ENCODE data around the gene PTF1A.

The PTF1A gene, protein sequence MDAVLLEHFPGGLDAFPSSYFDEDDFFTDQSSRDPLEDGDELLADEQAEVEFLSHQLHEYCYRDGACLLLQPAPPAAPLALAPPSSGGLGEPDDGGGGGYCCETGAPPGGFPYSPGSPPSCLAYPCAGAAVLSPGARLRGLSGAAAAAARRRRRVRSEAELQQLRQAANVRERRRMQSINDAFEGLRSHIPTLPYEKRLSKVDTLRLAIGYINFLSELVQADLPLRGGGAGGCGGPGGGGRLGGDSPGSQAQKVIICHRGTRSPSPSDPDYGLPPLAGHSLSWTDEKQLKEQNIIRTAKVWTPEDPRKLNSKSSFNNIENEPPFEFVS

DNA sequence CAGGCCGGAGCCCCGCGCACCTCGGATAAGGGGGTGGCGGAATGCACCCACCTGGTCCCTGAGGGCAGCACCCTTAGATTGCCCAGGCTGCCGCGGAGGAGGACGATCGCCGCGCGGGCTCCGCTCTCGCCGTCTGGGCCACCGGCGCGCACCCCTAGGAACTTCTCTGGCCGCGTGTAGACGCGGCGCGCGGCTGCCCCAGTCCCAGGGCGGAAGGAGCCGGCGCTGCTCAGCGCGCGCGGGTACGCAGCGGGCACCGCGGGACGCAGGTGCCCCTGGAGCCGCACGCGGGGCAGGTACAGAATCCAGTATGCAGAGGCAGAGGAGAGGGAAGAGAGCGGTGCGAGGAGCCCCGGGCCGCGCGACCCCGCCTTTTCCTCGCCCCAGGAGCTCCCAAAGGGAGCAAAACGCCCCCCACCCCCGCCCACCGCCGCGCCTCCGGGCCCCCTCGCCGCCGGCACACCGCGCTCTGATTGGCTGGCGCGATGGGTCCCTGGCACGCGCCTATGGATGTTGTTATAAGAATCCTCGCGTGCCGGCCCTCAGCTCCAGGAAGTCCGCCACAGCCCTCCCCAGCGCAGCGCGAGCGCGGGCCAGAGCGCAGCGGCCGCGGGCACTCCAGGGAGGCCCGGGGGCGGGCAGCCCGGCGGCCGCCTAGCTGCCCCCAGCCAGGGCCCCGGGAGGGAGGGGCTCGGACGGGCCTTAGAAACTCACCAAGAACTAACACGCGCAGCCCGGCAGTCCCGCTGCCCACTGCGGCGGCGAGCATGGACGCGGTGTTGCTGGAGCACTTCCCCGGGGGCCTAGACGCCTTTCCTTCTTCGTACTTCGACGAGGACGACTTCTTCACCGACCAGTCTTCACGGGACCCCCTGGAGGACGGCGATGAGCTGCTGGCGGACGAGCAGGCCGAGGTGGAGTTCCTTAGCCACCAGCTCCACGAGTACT lies at the start of gene PTF1A:
Gene PTF1A, plus strand, starts transcription at position 549 of the 948 bp plus-strand sequence. Its CDS starts 219 bp downstream, at position 768.
- no peak for DNase-seq

DNA sequence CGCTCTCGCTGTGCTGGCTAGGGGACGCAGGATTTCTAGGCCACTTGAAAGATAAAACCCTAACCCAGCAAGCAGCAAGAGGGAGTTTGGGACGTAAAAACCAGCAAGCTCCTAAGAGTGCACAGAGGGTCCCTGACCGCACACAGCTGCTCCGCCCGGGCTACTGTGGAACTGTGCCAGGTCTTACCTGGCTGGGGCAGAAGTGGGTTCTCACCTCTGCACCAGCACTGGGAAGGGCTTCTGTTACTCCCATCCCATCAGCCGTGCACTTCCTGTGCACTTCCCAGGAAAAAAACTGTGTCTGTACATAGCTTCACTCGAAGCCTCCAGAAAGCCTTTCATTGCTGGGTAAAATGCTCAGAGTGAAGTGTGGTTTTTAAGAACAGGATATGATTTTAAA lies 45.9 kb upstream of the PTF1A start:
- DNase-seq = no peak

DNA sequence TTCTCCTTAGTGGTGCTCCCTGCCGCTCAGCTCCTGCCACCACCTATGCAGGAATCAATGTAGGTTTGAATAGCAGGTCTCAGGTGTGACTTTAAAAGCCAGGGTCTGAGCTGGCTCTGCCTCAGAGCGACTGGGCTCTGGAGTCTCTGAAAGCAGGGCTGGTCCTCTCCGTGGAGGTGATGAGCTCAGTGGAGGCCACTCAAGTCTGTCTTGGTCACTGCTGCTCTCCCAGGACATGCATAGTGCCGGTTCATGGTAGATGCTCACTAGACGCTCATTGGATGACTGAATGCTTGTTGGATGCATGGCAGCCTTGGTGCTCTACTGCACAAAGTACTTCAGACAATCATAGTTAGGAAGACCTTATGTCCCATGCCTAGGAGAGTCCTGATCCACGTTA lies 45.1 kb upstream of the PTF1A start:
- no peak for DNase-seq

DNA sequence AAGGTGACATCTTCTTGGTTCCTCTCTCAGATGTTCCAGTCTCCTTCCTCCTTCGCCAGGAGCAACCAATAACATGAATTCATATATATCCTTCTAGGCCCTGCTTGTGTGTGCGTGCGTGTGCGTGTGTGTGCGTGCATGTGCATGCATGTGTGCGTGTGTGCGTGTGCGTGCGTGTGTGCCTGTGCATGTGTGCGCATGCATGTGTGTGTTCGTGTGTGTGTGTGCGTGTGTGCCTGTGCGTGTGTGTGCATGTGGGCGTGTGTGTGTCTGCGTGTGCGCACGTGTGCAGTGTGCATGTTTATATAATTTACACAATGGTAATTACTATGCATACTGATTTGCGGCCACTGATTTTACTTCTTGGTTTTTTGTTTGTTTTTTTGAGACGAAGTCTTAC lies 43.9 kb upstream of the PTF1A start:
- no peak for DNase-seq

DNA sequence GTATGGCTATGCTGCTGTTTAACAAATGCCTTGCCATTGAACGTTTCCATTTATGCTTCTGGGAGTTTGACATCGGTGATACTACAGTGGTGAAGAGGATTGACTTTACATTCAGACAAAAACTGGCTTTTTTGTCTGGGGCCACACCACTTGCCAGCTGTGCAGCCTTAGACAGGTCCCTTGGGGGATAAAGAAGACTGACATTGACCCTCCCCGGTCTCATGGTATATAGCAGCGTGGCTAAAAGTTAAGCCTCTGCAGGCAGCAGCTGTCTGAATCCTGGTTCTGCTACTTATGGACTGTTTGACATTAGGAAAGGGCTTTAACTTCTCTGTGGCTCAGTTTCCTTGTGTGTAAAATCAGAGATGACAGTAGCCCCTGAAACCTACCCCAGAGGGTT lies 42.0 kb upstream of the PTF1A start:
- DNase-seq = no peak

DNA sequence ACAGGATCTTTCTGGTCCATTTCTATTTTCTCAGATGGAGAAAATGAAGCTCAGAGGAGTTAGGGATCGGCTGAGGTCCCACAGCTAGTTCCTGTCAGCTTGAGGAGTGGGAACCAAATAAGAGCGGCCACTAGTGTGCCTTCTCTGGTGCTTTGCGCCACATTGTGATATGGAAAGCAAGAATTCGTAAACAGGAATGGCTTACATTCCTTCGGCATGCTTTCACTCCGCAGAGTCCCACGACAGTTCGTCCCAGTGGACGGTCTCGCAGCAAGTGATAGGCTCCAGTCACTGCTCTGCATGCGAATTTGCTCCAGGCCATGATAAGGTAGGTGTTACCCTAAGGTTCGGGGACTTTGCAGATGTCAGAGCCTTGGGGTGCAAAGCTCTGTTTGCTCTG lies 41.5 kb upstream of the PTF1A start:
- no peak for DNase-seq

DNA sequence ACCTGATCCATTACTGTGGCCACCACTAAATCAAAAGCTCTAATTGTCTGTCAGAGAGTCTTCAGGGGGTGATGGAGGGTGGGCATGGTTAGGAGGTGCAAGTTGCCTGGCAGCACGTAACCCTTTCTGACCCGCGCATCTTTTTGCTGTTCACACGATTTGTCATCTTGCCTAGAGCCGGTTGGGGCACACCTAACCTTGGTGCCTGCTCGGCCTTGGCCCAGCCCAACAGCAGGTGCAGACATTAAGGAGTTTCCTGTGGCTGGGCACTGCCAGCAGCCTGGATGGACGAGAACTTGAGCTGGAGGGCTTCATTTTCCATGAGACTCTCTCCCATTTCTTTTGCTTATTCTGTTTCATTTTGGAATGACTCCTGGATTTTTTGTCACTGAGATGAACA lies 41.0 kb upstream of the PTF1A start:
- no peak for DNase-seq

DNA sequence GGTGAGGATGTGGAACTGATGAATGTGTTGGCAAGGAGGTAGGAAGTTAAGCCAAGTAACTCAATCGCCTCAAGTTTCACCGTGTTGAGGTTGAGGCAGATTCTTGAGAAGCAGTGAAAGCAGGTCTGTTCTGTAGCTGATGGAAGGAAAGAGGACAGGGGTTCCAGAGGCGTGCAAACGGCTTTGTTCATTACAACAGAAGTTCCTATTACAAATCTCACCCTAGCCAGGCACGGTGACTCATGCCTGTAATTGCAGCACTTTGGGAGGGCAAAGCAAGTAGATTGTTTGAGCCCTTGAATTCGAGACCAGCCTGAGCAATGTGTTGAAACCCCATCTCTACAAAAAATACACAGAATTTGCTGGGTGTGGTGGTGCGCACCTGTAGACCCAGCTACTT lies 36.9 kb upstream of the PTF1A start:
- no peak for DNase-seq

DNA sequence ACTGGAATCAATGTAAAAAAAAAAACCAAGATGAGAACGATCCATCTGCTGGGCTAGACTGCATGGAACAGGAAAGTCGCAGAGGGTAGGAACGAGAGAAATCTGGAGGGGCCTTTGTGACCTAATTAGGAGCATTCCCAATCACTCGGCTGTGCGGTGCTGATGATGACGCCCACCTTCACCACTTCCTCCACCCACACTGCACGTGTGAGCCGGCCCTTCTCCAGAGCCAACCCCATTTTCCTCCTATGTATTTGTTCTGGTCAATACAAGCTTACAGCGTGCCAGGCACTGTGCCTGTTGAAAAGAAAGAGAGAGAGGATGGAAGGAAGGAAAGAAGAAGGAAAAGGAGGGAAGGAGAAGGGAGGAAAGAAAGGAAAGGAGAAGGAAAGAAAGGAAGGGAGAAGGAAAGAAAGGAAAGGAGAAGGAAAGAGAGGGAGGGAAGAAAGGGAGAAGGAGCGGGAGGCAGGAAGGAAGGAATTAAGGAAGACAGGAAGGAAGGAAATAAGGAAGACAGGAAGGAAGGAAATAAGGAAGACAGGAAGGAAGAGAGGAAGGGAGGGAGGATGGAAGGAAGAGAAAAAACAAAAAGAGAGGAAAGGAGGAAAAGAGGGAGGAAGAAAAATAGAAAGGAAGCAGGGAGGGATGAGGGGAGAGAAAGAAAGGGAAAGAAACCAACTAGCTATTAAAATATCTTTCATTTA lies 35.5 kb upstream of the PTF1A start:
- DNase-seq = no peak

DNA sequence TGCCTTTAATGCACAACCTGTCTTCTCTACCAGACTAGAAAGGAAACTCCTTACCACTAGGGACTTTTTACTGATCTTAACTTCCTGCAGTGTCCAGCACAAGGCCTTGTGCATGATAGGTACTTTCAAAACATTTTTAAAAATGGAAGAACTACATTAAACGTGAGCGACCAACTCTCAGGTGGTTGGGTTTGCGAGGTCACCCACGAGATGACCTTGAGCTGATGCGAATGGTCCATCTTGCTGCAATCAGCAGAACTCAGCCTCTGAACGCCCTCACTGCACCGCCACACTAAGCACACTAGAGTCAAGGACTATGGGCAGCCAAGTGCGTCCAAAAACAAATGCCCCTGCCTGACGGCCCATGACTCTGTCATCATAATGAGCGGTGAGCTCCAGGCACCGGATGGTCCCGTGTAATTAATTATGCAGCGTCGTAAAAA lies 34.9 kb upstream of the PTF1A start:
- DNase-seq = no peak

DNA sequence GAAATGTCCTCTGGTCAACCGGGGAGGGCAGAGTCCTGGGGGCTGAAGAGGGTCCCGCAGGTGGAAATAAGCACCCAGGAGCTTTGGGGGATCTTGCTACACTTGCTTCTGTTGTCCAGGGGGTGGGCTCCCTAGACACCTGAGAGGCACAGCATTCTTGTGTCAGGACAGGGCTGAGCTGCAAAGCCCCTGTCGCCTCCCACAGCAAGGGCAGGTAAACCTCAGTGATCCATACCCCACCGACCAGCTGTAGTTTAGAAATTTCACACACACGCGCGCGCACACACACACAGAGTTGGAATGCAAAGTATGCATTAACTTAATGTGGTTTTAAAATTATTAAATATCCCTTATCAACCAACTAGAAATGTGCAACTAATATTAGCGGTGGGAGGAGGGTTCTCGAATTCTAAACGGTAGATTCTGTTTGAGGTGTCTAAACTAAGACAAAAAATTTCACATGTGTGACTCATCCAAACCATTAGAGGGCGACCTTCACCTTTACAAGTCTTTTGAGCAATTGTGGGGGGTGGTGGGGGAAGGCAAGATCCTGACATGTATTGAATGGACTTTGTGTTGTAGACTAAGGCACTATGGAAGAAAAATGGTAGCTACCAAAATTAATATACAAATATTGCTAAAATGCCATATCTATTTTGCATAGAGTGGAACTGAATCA lies 34.3 kb upstream of the PTF1A start:
- peak in 3 of 51 donors; percentile 16 to 75 (median 20) for DNase-seq

DNA sequence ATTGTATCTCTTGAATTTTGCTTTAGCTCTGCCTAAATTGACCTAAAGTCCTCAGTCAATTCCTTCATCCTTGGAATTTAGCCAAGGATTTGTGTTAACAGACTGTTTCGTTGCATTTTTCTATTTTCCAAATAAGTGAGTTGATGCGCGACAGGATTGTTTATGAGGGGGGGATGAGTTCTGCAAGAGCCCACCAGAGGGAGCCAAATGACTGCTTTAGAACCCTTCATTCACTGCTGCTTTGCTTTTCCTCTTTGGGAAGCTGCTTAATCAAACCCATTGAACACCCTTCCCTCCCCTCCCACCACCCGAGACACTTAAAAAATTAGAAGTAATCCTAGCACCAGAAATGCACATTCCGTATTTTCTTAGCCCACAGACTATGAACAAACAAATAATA lies 33.7 kb upstream of the PTF1A start:
- peak in 29 of 51 donors; percentile 5 to 76 (median 25) for DNase-seq

DNA sequence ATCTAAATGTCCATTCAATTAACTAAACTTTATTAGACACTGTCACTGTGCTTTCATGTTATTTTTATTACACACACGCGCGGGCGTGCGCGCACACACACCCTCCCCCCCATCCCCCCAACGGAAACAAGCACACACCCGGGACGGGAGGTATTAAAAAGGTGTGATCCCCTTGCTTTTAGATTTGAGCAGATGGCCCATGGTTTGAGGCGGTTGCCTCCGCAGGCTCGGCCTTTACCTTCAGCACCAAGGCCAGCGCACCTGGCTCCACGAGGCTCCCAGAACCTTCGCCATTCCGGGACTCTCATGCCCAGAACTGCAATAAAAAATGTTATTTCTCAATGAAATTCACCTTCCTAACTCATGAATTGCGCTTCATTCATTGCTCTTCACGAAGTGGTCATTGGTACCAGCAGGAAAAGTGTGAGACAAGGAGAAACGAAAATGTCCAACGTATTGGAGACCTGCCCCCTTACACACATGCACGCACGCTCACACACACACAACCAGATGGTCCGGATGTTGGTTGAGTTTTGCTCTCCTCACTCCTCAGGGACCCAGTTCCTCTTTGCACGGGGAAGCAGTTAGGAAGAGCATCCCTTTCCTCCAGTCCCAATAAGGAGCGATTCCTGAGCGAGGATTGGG lies 20.8 kb upstream of the PTF1A start:
- DNase-seq = no peak

DNA sequence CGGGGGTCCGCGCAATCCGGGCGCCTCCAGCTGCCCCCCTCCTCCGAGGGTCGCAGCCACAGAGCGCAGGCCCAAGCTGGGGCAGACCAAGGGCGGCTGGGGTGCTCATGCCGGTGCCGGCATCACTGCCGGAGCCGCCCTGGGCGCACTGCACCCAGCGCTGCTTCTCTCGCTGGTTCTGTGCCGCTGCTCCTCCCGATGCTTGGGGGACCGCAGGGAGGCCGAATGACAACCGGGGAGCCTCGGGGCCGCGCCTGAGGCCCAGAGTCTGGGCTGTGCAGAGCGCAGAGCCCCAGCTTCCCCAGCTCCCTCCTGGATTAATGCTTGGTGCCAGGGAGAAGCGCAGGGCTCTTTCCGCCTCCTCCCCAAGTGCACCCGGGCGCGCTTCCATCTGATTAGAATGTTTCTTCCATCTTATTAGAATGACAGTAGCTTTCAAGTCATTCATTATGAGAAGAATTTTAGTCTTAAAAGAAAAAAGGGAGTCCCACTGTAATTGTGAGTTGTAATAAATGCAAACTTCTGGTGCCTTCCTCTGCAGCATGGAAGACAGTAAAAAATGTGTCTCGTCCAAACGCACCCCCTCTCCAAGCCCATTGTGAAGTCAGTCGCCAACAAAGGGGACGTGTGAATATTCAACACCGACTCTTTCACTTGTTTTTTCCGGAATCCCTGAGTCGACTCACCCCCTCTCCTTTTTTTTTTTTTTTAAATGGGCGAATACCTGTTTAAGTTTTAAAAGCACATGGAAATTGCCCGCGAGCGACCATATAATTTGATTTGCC lies 19.5 kb upstream of the PTF1A start:
- DNase-seq = peak in 1 of 51 donors; percentile 17

DNA sequence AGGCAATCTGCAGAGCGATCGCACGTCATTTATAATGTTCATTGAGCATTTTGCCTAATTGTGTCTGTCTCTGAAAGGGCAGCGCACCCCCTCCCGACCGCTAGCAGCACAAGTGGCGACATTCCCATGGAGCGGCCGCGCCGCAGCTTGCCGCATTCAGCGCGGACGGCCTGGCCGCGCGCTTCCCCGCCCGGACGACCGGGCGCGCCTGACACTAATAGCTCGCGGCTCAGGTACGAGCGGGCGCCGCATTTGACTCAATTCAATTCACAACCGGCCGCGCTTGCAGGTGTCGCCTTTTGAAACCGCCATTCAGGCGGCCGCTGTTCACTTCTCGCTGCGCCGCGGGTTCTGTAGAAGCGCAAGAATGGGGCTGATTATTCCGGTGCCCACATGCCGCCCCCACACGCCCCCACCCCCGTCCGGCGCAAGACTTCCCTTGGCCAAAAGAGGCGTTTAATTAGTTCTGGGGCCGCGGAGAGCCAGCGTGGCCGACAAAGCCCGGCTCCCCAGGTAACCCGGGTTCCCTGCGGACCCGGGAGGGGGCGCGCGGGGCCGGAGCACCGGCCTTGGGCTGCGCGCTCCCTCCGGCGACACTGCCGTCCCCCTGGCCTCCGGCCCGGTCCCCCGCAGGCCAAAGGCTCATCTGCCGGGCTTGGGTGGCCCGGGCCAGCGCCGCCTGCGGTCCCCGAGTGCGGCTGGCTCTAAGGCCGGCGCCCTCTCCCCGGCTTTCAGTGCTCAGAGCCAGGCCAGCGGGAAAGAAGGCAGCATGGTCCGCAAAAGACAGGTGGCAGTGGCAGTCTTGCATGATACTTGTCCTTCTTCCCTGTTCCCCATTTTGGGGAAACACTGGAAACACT lies 18.7 kb upstream of the PTF1A start:
- DNase-seq = peak in 2 of 51 donors; percentile 6 to 20

DNA sequence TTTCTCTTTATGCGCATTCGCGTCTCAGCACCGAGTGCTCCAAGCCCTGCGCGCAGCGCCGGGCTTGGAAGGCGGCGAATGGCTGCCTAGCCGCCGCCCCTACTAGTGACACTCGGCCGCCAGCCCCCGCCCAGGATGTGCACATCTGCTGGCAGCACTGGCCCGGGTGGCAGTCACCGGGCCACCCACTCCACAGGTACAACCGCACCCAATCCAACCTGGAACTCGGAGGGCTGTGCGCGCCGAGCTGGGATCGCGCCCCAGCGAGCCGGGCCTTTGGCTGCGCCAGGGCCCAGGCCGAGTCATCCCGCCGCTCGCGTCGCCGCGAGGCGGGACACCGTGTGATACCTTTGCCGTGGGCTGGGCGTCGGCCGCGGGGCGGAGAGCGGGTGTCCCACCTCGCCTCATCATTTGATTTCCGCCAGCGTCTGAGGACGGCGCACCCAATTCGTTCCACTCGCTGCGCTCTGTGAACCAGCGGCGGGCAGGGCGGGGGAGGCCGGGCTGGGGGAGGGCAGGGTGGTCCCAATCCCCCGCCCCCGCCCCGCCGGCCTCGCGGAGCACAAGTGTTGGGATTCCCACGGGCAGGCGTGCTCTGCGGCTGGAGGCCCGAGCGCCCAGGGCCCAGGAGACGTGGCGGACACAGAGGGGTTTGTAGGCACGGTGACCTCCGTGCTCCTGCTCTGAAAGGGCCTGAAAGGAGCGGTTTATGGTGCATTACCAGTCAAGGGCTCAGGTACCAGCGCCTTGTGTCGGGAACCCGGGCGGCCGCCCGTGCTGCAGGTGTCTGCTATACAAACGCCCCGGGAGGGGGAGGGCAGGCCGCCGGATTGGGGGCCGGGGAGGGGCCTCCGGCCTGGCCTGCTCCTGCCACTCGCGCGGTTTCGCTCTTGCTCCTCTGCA lies 17.8 kb upstream of the PTF1A start:
- DNase-seq = peak in 1 of 51 donors; percentile 32

DNA sequence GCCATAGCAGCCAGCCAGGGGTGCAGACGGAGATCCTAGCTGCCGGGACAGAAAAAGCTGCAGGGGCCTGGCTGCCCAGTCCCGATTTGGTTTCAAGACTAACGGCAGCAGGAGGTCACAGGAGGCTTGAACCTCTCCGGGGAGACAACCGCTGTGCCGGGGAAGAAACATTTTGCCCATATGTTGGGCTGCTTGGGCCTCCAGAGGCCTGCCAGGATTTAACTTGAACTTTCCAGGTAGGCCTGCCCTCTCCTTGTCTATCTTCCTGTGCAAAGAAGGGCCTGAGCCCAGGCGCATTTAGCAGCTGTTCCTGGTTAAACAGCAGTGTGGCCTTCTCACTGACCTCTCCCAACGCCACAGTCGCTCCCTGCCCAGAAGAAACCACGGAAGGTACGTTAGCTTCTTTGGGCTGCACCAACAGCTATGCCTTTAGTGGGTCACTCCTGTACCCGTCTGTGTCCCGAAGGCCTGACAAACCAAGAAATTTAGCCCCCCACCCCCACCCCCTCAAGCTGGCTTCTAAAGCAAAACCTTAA lies 17.1 kb upstream of the PTF1A start:
- no peak for DNase-seq

DNA sequence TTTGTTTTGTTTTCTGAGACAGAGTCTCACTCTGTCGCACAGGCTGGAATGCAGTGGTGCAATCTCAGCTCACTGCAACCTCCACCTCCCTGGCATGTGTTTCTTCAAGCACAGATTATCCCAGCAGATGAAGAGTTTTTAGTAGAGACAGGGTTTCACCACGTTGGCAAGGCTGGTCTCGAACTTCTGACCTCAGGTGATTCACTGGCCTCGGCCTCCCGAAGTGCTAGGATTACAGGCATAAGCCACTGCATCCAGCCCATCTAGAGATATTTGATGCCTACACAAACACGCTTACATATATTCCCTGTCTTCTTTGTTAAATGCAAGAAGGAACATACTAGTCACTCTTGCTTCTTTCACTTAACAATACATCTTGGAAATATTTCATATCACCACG lies 5.9 kb upstream of the PTF1A start:
- DNase-seq = no peak

Measured in hypothalamus (tissue), 51 donors.